ENCODE results near the gene ZNF157. TPM values are rescaled to one million over a fixed set of nuclear protein-coding genes. Genes with fewer than 3 reads are reported as not detected.
A peak's percentile ranks its signal among the peaks of the same experiment; 100 is the strongest.

ZNF157 gene
- total RNA-seq, 1 donor, result under 0.01 TPM

DNA sequence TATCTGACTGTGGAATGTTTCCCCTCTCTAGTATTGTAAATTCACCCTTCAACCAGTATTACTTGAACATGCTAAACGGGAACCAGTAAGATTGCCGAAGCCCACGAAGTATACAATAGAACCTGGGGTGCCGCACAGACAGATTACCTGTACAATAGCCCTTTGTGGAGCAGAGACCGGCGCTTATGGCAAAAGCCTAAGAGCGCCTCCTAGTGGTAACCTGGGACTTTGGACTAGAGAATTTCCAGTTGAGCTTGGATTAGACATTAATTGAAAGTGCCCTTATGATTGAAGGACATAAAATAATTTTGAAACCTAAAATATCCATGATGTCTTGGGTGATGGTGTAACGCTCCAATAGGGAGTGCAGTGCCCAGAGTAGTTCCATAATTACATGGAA lies 14.1 kb downstream of the ZNF157 start:
- TF ChIP-seq, protein P1, sequence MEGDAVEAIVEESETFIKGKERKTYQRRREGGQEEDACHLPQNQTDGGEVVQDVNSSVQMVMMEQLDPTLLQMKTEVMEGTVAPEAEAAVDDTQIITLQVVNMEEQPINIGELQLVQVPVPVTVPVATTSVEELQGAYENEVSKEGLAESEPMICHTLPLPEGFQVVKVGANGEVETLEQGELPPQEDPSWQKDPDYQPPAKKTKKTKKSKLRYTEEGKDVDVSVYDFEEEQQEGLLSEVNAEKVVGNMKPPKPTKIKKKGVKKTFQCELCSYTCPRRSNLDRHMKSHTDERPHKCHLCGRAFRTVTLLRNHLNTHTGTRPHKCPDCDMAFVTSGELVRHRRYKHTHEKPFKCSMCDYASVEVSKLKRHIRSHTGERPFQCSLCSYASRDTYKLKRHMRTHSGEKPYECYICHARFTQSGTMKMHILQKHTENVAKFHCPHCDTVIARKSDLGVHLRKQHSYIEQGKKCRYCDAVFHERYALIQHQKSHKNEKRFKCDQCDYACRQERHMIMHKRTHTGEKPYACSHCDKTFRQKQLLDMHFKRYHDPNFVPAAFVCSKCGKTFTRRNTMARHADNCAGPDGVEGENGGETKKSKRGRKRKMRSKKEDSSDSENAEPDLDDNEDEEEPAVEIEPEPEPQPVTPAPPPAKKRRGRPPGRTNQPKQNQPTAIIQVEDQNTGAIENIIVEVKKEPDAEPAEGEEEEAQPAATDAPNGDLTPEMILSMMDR (IDR thresholded peaks at IDR 0.05; ENCODE audit: extremely low read depth, low read depth, low read length), result peak; percentile 77
- H3K27ac ChIP-seq (ENCODE audit: low read depth, low read length), result no peak overlapping the region
- H3K9me3 ChIP-seq (ENCODE audit: low read depth, low read length), result no peaks in the 10 kb centered on the region
- no peaks in the 10 kb centered on the region for H3K27me3 ChIP-seq (ENCODE audit: insufficient read depth, low read length)
- no peaks in the 10 kb centered on the region for H3K36me3 ChIP-seq (ENCODE audit: insufficient read depth, low read length)
- no peaks in the 10 kb centered on the region for H3K79me2 ChIP-seq (ENCODE audit: insufficient read depth, low read length)
- no peak overlapping the region for H3K4me2 ChIP-seq (ENCODE audit: insufficient read depth, low read length)
- H4K20me1 ChIP-seq (ENCODE audit: insufficient read depth, low read length), result no peaks in the 10 kb centered on the region
- H3K4me1 ChIP-seq (ENCODE audit: insufficient read depth, low read length), result no peaks in the 10 kb centered on the region
- H2AFZ ChIP-seq (ENCODE audit: low read length), result no peak overlapping the region
- H3K4me3 ChIP-seq (ENCODE audit: insufficient read depth, low read length), result no peak overlapping the region
- DNase-seq (ENCODE audit: insufficient read length, low spot score, missing footprints), result peak; percentile 66

DNA sequence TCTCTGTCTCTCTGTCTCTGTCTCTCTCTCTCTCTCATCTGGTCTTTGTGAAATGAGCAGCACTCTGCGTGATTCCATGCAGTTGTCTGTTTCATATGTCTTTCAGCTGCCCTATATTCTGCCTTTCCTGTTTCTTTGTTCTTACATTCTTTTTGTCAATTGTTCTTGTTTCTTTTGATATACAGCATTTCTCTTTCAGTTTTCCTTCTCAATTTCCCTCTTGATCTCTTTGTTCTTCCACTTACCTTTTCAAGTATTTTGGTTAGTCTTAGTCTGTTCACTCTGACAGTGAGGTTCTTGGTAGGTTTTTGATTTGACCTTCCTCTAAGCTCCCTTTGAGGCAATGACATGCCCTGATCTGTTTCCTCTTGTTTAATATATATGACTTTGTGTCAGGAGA lies 20.4 kb downstream of the ZNF157 start:
- no peaks in the 10 kb centered on the region for H3K4me1 ChIP-seq (ENCODE audit: insufficient read depth, low read length)
- no peak overlapping the region for H3K4me3 ChIP-seq (ENCODE audit: insufficient read depth, low read length)
- H3K9me3 ChIP-seq (ENCODE audit: low read depth, low read length), result no peaks in the 10 kb centered on the region
- H2AFZ ChIP-seq (ENCODE audit: low read length), result no peak overlapping the region
- H4K20me1 ChIP-seq (ENCODE audit: insufficient read depth, low read length), result no peaks in the 10 kb centered on the region
- TF ChIP-seq, protein P1 (IDR thresholded peaks at IDR 0.05; ENCODE audit: extremely low read depth, low read depth, low read length), result no peak
- no peaks in the 10 kb centered on the region for H3K36me3 ChIP-seq (ENCODE audit: insufficient read depth, low read length)
- no peaks in the 10 kb centered on the region for H3K27me3 ChIP-seq (ENCODE audit: insufficient read depth, low read length)
- DNase-seq (ENCODE audit: insufficient read length, low spot score, missing footprints), result no peak
- no peak overlapping the region for H3K4me2 ChIP-seq (ENCODE audit: insufficient read depth, low read length)
- no peaks in the 10 kb centered on the region for H3K79me2 ChIP-seq (ENCODE audit: insufficient read depth, low read length)
- H3K27ac ChIP-seq (ENCODE audit: low read depth, low read length), result no peak overlapping the region

DNA sequence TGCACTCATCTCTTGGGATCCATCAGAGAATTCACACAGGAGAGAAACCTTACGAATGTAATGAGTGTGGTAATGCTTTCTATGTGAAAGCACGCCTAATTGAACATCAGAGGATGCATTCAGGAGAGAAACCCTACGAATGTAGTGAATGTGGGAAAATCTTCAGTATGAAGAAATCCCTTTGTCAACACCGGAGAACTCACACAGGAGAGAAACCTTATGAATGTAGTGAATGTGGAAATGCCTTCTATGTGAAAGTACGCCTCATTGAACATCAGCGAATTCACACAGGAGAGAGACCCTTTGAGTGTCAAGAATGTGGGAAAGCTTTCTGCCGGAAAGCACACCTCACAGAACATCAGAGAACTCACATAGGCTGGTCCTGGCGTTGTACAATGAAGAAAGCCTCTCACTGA lies 42.8 kb downstream of the ZNF157 start:
- H4K20me1 ChIP-seq (ENCODE audit: insufficient read depth, low read length), result no peaks in the 10 kb centered on the region
- no peak overlapping the region for H3K27ac ChIP-seq (ENCODE audit: low read depth, low read length)
- H2AFZ ChIP-seq (ENCODE audit: low read length), result no peak overlapping the region
- no peaks in the 10 kb centered on the region for H3K36me3 ChIP-seq (ENCODE audit: insufficient read depth, low read length)
- no peaks in the 10 kb centered on the region for H3K4me1 ChIP-seq (ENCODE audit: insufficient read depth, low read length)
- H3K27me3 ChIP-seq (ENCODE audit: insufficient read depth, low read length), result no peaks in the 10 kb centered on the region
- no peak overlapping the region for H3K4me2 ChIP-seq (ENCODE audit: insufficient read depth, low read length)
- H3K79me2 ChIP-seq (ENCODE audit: insufficient read depth, low read length), result no peaks in the 10 kb centered on the region
- no peak overlapping the region for H3K4me3 ChIP-seq (ENCODE audit: insufficient read depth, low read length)
- H3K9me3 ChIP-seq (ENCODE audit: low read depth, low read length), result peaks cover 18% of the 10 kb centered on the region
- TF ChIP-seq, protein P1 (IDR thresholded peaks at IDR 0.05; ENCODE audit: extremely low read depth, low read depth, low read length), result no peak
- no peak for DNase-seq (ENCODE audit: insufficient read length, low spot score, missing footprints)

DNA sequence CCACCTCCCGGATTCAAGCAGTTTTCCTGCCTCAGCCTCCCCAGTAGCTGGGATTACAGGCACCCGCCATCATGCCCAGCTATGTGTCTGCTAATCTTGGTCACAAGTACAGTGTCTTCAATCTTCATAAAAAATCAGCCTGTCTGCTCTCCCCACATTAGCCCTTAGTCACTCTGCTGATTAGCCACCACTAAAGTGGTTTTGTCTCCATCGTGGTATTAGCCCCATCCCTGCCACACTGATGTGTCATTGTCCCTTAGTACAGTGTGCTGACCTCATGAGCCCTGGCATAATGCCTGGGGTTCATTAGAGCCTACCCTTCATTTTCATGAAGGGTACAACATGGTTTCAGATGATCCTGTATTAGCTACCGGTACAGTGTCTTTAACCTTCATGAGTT lies 49.9 kb downstream of the ZNF157 start:
- H3K4me3 ChIP-seq (ENCODE audit: insufficient read depth, low read length), result no peak overlapping the region

More for the DNA sequence above, 49.9 kb downstream of the ZNF157 start:
- DNase-seq (ENCODE audit: insufficient read length, low spot score, missing footprints), result no peak
- no peaks in the 10 kb centered on the region for H3K27me3 ChIP-seq (ENCODE audit: insufficient read depth, low read length)
- no peak overlapping the region for H3K4me2 ChIP-seq (ENCODE audit: insufficient read depth, low read length)
- no peaks in the 10 kb centered on the region for H3K36me3 ChIP-seq (ENCODE audit: insufficient read depth, low read length)
- H4K20me1 ChIP-seq (ENCODE audit: insufficient read depth, low read length), result no peaks in the 10 kb centered on the region
- H3K27ac ChIP-seq (ENCODE audit: low read depth, low read length), result no peak overlapping the region
- no peaks in the 10 kb centered on the region for H3K9me3 ChIP-seq (ENCODE audit: low read depth, low read length)
- H3K79me2 ChIP-seq (ENCODE audit: insufficient read depth, low read length), result no peaks in the 10 kb centered on the region
- no peak overlapping the region for H2AFZ ChIP-seq (ENCODE audit: low read length)
- TF ChIP-seq, protein P1 (IDR thresholded peaks at IDR 0.05; ENCODE audit: extremely low read depth, low read depth, low read length), result no peak
- H3K4me1 ChIP-seq (ENCODE audit: insufficient read depth, low read length), result no peaks in the 10 kb centered on the region
